NCI-H146 (cell line): ENCODE measurements around the gene RBM44.
"Not testable (repeated sequence)": the region's sequence is repeated elsewhere in the genome, so short reads cannot be mapped to it uniquely, and the experiment has no call there.

Experiments
- DNase-seq: peaks from one replicate; lab custom pipeline; 2025; lab: John Stamatoyannopoulos, UW

The RBM44 gene

GRCh38 chr2:237798236-237799059 is at the start of gene RBM44:
Gene RBM44, plus strand, starts transcription at chr2:237798779. Its CDS starts 14,831 bp downstream, at chr2:237813610.
- DNase-seq = no peak

- no peak for DNase-seq
Observed at GRCh38 chr2:237749002-237749401, 49.6 kb upstream of the RBM44 start.

- DNase-seq = no peak
Observed at GRCh38 chr2:237749961-237750360, 48.6 kb upstream of the RBM44 start.

- DNase-seq = not testable (repeated sequence)
Observed at GRCh38 chr2:237750441-237750840, 48.1 kb upstream of the RBM44 start.

GRCh38 chr2:237752761-237753165 is 45.8 kb upstream of the RBM44 start:
- DNase-seq = no peak

- no peak for DNase-seq
Observed at GRCh38 chr2:237754182-237754581, 44.4 kb upstream of the RBM44 start.

GRCh38 chr2:237754626-237755248 is 43.8 kb upstream of the RBM44 start:
- no peak for DNase-seq

- no peak for DNase-seq
Observed at GRCh38 chr2:237757616-237758015, 41.0 kb upstream of the RBM44 start.

GRCh38 chr2:237758185-237758584 is 40.4 kb upstream of the RBM44 start:
- no peak for DNase-seq

- DNase-seq = no peak
Observed at GRCh38 chr2:237759176-237759575, 39.4 kb upstream of the RBM44 start.

- no peak for DNase-seq
Observed at GRCh38 chr2:237760506-237761502, 37.8 kb upstream of the RBM44 start.

- DNase-seq = not testable (repeated sequence)
Observed at GRCh38 chr2:237762291-237763182, 36.0 kb upstream of the RBM44 start.

GRCh38 chr2:237763812-237764211 is 34.8 kb upstream of the RBM44 start:
- DNase-seq = no peak

GRCh38 chr2:237765122-237765521 is 33.5 kb upstream of the RBM44 start:
- DNase-seq = not testable (repeated sequence)

GRCh38 chr2:237765875-237766274 is 32.7 kb upstream of the RBM44 start:
- DNase-seq = no peak

GRCh38 chr2:237766340-237766739 is 32.2 kb upstream of the RBM44 start:
- no peak for DNase-seq

GRCh38 chr2:237772513-237772912 is 26.1 kb upstream of the RBM44 start:
- DNase-seq = no peak

- no peak for DNase-seq
Observed at GRCh38 chr2:237773826-237774225, 24.8 kb upstream of the RBM44 start.

- DNase-seq = peak; percentile 69
Observed at GRCh38 chr2:237774811-237775553, 23.6 kb upstream of the RBM44 start.

- no peak for DNase-seq
Observed at GRCh38 chr2:237779521-237779920, 19.1 kb upstream of the RBM44 start.
